SK-N-SH treated with all-trans-retinoic acid at 6 μM for 48 hours (cell line): Measurements from ENCODE around the gene RBM46.

Experiments used
- ATAC-seq: fragments of 200-7000 bp; cut with Tn5 transposase; 3 replicates; pipeline ENCODE4 v1.9.1; 2020; ENCODE audit warnings: mild to moderate bottlenecking, moderate library complexity
- ARNTL ChIP-seq: fragments of 450-650 bp; formaldehyde crosslinking; IDR thresholded peaks from 2 replicates; pipeline ENCODE4 v1.5.0; 2020; ENCODE audit warnings: low read depth, mild to moderate bottlenecking, moderate library complexity, borderline replicate concordance
- BACH2 ChIP-seq: fragments of 250-450 bp; sonication (Bioruptor Pico); IDR thresholded peaks from 2 replicates; pipeline ENCODE4 v1.9.0; 2021; ENCODE audit warnings: mild to moderate bottlenecking, borderline replicate concordance
- CSDC2 ChIP-seq: fragments of 250-450 bp; sonication (Bioruptor Pico); IDR thresholded peaks from 2 replicates; pipeline ENCODE4 v1.5.0; 2020; ENCODE audit warnings: mild to moderate bottlenecking, moderate library complexity
- ESRRG ChIP-seq: fragments of 250-450 bp; sonication (Bioruptor Pico); IDR thresholded peaks from 2 replicates; pipeline ENCODE4 v1.6.1; 2021; ENCODE audit warnings: mild to moderate bottlenecking
- GLIS3 ChIP-seq: fragments of 250-450 bp; sonication (Bioruptor Pico); IDR thresholded peaks from 2 replicates; pipeline ENCODE4 v1.5.0; 2020; ENCODE audit warnings: mild to moderate bottlenecking, moderate library complexity
- OSR1 ChIP-seq: fragments of 250-450 bp; sonication (Bioruptor Pico); IDR thresholded peaks from 2 replicates; pipeline ENCODE4 v1.8.0; 2022; ENCODE audit warnings: moderate library complexity, mild to moderate bottlenecking, inconsistent platforms
- PPARA ChIP-seq: fragments of 250-450 bp; sonication (Bioruptor Pico); IDR thresholded peaks from 2 replicates; pipeline ENCODE4 v1.5.0; 2020; ENCODE audit warnings: mild to moderate bottlenecking, borderline replicate concordance
- RARB ChIP-seq: fragments of 250-450 bp; sonication (Bioruptor Pico); IDR thresholded peaks from 2 replicates; pipeline ENCODE4 v1.8.0; 2021; ENCODE audit warnings: mild to moderate bottlenecking, moderate library complexity
- SNAI2 ChIP-seq: fragments of 250-450 bp; sonication (Bioruptor Pico); IDR thresholded peaks from 2 replicates; pipeline ENCODE4 v1.5.0; 2020; ENCODE audit warnings: mild to moderate bottlenecking, moderate library complexity
- TCF4 ChIP-seq: fragments of 250-450 bp; sonication (Bioruptor Pico); IDR thresholded peaks from 2 replicates; pipeline ENCODE4 v1.8.0; 2021; ENCODE audit warnings: mild to moderate bottlenecking, moderate library complexity, borderline replicate concordance
- TOX ChIP-seq: fragments of 250-450 bp; sonication (Bioruptor Pico); IDR thresholded peaks from 2 replicates; pipeline ENCODE4 v1.8.0; 2021; ENCODE audit warnings: mild to moderate bottlenecking, moderate library complexity, borderline replicate concordance
- ZC3H10 ChIP-seq: fragments of 250-450 bp; sonication (Bioruptor Pico); IDR thresholded peaks from 2 replicates; pipeline ENCODE4 v1.5.1; 2021; ENCODE audit warnings: mild to moderate bottlenecking, moderate library complexity
- ZFP30 ChIP-seq: fragments of 450-650 bp; formaldehyde crosslinking; IDR thresholded peaks from 2 replicates; pipeline ENCODE4 v1.5.0; 2022; ENCODE audit warnings: mild to moderate bottlenecking, moderate library complexity
- ZNF565 ChIP-seq: fragments of 450-650 bp; formaldehyde crosslinking; conservative IDR thresholded peaks from 2 replicates; pipeline ENCODE4 v1.5.0; 2020; ENCODE audit warnings: low read depth, mild to moderate bottlenecking, moderate library complexity
- ZNF70 ChIP-seq: fragments of 450-650 bp; formaldehyde crosslinking; IDR thresholded peaks from 2 replicates; pipeline ENCODE4 v1.5.0; 2020; ENCODE audit warnings: mild to moderate bottlenecking, moderate library complexity
- ZNF8 ChIP-seq: fragments of 450-650 bp; formaldehyde crosslinking; IDR thresholded peaks from 2 replicates; pipeline ENCODE4 v1.5.0; 2020; ENCODE audit warnings: mild to moderate bottlenecking, moderate library complexity
- TF ChIP-seq, protein P1 (sequence below): fragments of 250-450 bp; sonication (Bioruptor Pico); IDR thresholded peaks from 2 replicates; pipeline ENCODE4 v1.8.0; 2020; ENCODE audit warnings: mild to moderate bottlenecking, moderate library complexity, borderline replicate concordance
- TF ChIP-seq, protein P2 (sequence below): fragments of 250-450 bp; sonication (Bioruptor Pico); IDR thresholded peaks from 2 replicates; pipeline ENCODE4 v1.5.1; 2021; ENCODE audit warnings: mild to moderate bottlenecking, moderate library complexity
- TF ChIP-seq, protein P3 (sequence below): fragments of 250-450 bp; sonication (Bioruptor Pico); IDR thresholded peaks from 2 replicates; pipeline ENCODE4 v1.5.0; 2020; ENCODE audit warnings: mild to moderate bottlenecking, moderate library complexity
- TF ChIP-seq, protein P4 (sequence below): fragments of 250-450 bp; sonication (Bioruptor Pico); IDR thresholded peaks from 2 replicates; pipeline ENCODE4 v1.5.1; 2020; ENCODE audit warnings: low read depth, mild to moderate bottlenecking, moderate library complexity
- TF ChIP-seq, protein P5 (sequence below): fragments of 250-450 bp; sonication (Bioruptor Pico); IDR thresholded peaks from 2 replicates; pipeline ENCODE4 v1.8.0; 2021; ENCODE audit warnings: low read depth, mild to moderate bottlenecking, moderate library complexity, borderline replicate concordance

RBM46 gene

DNA sequence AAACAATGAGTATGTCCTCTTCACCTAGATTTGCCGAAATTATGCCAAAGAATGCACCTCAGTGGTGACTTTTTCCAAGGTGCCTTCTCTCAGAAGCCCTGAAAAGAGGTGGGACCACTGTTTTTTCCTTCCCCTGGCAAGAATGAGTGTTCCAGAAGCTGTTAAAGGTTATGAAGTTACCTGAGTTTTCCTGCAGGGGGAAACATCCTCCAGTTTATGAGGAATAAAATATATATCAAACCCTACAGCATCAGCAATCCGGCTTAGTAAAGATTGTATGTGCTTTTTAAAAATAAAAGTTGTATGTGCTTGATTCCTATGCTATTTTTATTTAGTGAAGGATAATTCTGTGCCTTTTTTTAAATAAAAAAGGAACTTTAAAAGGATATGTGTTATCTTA is 73.3 kb downstream of the RBM46 start:
- TF ChIP-seq BACH2 (CRISPR knock-in tag): no peak
- no peak for TF ChIP-seq PPARA (CRISPR knock-in tag)
- no peak for TF ChIP-seq ARNTL (CRISPR knock-in tag)
- TF ChIP-seq TCF4 (CRISPR knock-in tag): no peak
- TF ChIP-seq CSDC2: no peak
- TF ChIP-seq, protein P1, sequence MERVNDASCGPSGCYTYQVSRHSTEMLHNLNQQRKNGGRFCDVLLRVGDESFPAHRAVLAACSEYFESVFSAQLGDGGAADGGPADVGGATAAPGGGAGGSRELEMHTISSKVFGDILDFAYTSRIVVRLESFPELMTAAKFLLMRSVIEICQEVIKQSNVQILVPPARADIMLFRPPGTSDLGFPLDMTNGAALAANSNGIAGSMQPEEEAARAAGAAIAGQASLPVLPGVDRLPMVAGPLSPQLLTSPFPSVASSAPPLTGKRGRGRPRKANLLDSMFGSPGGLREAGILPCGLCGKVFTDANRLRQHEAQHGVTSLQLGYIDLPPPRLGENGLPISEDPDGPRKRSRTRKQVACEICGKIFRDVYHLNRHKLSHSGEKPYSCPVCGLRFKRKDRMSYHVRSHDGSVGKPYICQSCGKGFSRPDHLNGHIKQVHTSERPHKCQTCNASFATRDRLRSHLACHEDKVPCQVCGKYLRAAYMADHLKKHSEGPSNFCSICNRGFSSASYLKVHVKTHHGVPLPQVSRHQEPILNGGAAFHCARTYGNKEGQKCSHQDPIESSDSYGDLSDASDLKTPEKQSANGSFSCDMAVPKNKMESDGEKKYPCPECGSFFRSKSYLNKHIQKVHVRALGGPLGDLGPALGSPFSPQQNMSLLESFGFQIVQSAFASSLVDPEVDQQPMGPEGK (CRISPR knock-in tag): no peak
- TF ChIP-seq ZNF70 (CRISPR knock-in tag): no peak
- TF ChIP-seq, protein P2, sequence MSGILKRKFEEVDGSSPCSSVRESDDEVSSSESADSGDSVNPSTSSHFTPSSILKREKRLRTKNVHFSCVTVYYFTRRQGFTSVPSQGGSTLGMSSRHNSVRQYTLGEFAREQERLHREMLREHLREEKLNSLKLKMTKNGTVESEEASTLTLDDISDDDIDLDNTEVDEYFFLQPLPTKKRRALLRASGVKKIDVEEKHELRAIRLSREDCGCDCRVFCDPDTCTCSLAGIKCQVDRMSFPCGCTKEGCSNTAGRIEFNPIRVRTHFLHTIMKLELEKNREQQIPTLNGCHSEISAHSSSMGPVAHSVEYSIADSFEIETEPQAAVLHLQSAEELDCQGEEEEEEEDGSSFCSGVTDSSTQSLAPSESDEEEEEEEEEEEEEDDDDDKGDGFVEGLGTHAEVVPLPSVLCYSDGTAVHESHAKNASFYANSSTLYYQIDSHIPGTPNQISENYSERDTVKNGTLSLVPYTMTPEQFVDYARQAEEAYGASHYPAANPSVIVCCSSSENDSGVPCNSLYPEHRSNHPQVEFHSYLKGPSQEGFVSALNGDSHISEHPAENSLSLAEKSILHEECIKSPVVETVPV (CRISPR knock-in tag): no peak
- no peak for TF ChIP-seq TOX (CRISPR knock-in tag)
- TF ChIP-seq, protein P3, sequence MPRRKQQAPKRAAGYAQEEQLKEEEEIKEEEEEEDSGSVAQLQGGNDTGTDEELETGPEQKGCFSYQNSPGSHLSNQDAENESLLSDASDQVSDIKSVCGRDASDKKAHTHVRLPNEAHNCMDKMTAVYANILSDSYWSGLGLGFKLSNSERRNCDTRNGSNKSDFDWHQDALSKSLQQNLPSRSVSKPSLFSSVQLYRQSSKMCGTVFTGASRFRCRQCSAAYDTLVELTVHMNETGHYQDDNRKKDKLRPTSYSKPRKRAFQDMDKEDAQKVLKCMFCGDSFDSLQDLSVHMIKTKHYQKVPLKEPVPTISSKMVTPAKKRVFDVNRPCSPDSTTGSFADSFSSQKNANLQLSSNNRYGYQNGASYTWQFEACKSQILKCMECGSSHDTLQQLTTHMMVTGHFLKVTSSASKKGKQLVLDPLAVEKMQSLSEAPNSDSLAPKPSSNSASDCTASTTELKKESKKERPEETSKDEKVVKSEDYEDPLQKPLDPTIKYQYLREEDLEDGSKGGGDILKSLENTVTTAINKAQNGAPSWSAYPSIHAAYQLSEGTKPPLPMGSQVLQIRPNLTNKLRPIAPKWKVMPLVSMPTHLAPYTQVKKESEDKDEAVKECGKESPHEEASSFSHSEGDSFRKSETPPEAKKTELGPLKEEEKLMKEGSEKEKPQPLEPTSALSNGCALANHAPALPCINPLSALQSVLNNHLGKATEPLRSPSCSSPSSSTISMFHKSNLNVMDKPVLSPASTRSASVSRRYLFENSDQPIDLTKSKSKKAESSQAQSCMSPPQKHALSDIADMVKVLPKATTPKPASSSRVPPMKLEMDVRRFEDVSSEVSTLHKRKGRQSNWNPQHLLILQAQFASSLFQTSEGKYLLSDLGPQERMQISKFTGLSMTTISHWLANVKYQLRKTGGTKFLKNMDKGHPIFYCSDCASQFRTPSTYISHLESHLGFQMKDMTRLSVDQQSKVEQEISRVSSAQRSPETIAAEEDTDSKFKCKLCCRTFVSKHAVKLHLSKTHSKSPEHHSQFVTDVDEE (CRISPR knock-in tag): no peak
- ATAC-seq: no peak

DNA sequence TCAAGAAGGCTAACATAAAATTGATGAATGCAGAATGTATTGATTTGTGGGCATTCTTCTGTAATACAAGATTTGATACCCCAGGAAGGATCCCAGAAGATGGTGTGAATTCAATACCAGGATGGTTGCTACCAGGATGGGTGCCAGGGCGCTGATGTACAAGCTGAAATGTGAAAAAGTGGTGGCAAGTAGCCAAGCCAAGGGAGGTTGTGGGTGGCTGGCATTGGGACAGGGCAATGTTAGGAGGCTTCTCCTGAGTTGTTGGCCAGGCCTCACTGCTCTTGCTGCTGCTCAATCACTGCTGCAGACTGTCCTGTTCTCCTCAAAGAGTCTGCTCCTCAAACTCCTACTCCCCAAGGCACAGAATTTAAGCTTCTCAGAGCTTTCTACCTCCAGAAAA is 77.1 kb downstream of the RBM46 start:
- no peak for TF ChIP-seq ZFP30 (CRISPR knock-in tag)
- TF ChIP-seq ESRRG (CRISPR knock-in tag): no peak
- TF ChIP-seq RARB (CRISPR knock-in tag): no peak
- TF ChIP-seq, protein P2 (CRISPR knock-in tag): no peak
- no peak for TF ChIP-seq SNAI2 (CRISPR knock-in tag)
- TF ChIP-seq, protein P3 (CRISPR knock-in tag): no peak
- no peak for TF ChIP-seq TOX (CRISPR knock-in tag)
- no peak for TF ChIP-seq ZNF8
- TF ChIP-seq, protein P4, sequence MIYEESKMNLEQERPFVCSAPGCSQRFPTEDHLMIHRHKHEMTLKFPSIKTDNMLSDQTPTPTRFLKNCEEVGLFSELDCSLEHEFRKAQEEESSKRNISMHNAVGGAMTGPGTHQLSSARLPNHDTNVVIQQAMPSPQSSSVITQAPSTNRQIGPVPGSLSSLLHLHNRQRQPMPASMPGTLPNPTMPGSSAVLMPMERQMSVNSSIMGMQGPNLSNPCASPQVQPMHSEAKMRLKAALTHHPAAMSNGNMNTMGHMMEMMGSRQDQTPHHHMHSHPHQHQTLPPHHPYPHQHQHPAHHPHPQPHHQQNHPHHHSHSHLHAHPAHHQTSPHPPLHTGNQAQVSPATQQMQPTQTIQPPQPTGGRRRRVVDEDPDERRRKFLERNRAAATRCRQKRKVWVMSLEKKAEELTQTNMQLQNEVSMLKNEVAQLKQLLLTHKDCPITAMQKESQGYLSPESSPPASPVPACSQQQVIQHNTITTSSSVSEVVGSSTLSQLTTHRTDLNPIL (CRISPR knock-in tag): no peak
- no peak for TF ChIP-seq ZNF565 (CRISPR knock-in tag)
- no peak for TF ChIP-seq ZC3H10 (CRISPR knock-in tag)
- TF ChIP-seq, protein P5, sequence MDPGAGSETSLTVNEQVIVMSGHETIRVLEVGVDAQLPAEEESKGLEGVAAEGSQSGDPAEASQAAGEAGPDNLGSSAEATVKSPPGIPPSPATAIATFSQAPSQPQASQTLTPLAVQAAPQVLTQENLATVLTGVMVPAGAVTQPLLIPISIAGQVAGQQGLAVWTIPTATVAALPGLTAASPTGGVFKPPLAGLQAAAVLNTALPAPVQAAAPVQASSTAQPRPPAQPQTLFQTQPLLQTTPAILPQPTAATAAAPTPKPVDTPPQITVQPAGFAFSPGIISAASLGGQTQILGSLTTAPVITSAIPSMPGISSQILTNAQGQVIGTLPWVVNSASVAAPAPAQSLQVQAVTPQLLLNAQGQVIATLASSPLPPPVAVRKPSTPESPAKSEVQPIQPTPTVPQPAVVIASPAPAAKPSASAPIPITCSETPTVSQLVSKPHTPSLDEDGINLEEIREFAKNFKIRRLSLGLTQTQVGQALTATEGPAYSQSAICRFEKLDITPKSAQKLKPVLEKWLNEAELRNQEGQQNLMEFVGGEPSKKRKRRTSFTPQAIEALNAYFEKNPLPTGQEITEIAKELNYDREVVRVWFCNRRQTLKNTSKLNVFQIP (CRISPR knock-in tag): no peak
- no peak for TF ChIP-seq TCF4 (CRISPR knock-in tag)
- TF ChIP-seq ARNTL (CRISPR knock-in tag): no peak
- no peak for TF ChIP-seq GLIS3 (CRISPR knock-in tag)
- no peak for TF ChIP-seq OSR1 (CRISPR knock-in tag)
- no peak for TF ChIP-seq ZNF70 (CRISPR knock-in tag)
- TF ChIP-seq, all 23 proteins: peak for 0
- no peak for ATAC-seq
